ENCODE results near the gene IGFL1.

DNA sequence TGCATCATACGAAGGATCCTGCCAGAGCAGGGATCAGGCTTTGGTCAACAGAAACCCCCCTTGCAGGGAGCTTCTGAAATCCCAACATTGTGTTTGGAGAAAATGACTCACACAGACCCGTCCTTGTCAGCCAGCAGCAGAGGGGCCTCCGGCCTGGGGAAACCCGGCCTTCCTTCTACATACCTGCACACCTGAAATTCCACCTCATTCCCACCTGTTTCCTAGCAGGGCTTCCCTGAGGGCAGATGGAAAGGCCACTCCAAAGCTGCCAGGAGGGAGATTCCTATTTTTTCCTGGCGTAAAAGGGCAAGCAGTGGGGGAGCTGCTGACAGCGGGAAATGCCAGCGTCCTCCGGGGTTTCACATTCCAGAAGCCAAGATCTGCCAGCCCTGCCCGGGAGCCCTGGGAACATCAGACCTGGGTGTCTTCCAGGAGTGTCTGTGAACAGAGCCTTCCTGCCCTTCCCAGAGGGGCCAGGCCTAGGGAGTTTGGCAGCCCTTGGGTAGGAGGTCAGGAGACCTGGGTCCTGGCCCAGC lies 3.0 kb upstream of the IGFL1 start:
- TF ChIP-seq, protein P1, sequence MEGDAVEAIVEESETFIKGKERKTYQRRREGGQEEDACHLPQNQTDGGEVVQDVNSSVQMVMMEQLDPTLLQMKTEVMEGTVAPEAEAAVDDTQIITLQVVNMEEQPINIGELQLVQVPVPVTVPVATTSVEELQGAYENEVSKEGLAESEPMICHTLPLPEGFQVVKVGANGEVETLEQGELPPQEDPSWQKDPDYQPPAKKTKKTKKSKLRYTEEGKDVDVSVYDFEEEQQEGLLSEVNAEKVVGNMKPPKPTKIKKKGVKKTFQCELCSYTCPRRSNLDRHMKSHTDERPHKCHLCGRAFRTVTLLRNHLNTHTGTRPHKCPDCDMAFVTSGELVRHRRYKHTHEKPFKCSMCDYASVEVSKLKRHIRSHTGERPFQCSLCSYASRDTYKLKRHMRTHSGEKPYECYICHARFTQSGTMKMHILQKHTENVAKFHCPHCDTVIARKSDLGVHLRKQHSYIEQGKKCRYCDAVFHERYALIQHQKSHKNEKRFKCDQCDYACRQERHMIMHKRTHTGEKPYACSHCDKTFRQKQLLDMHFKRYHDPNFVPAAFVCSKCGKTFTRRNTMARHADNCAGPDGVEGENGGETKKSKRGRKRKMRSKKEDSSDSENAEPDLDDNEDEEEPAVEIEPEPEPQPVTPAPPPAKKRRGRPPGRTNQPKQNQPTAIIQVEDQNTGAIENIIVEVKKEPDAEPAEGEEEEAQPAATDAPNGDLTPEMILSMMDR (IDR thresholded peaks at IDR 0.05) = no peak
- TF ChIP-seq EP300 (IDR thresholded peaks at IDR 0.05) = no peak

All from gastroesophageal sphincter (tissue), 3 donors.